ENCODE data around the gene MSANTD2. TPM values are rescaled to one million over a fixed set of nuclear protein-coding genes. Genes with fewer than 3 reads are reported as not detected.

The MSANTD2 gene
- total RNA-seq, 1 donor from 2014 or later = 22.8 TPM

DNA sequence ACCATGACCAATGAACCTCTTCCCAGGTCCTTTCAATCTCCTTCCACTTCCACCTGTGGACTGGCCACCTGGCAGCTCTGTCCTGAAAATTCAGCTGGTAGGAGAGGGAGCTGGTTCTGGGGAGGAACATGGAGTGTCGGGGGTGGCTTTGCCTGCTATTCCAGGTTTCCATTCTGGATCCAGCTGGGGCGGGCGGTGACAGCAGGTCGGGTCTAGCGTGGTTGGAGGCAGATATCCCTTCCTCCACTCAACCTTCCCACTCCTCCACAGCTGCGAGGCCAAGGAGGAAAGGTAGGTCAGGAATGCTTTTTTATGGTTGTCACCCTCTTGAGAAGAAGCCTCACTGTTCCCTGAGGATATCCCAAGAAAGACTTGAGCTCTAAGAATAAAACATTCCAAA, 57.2 kb downstream of the MSANTD2 start:
- TF ChIP-seq CTCF (IDR thresholded peaks at IDR 0.05; ENCODE audit: partially characterized antibody, unreplicated experiment) = no peak
- Mint-ChIP-seq H3K4me3 (ENCODE audit: unreplicated experiment) (no peak overlapping the region), H3K36me3 (ENCODE audit: unreplicated experiment) (no peaks in the 10 kb centered on the region), H3K27me3 (ENCODE audit: unreplicated experiment) (peaks cover 51% of the 10 kb centered on the region), H3K4me1 (ENCODE audit: low read depth, unreplicated experiment) (peaks cover 25% of the 10 kb centered on the region), H3K27ac (ENCODE audit: unreplicated experiment) (no peak overlapping the region), H3K9me3 (ENCODE audit: unreplicated experiment) (peaks cover 11% of the 10 kb centered on the region)
- DNase-seq = no peak

DNA sequence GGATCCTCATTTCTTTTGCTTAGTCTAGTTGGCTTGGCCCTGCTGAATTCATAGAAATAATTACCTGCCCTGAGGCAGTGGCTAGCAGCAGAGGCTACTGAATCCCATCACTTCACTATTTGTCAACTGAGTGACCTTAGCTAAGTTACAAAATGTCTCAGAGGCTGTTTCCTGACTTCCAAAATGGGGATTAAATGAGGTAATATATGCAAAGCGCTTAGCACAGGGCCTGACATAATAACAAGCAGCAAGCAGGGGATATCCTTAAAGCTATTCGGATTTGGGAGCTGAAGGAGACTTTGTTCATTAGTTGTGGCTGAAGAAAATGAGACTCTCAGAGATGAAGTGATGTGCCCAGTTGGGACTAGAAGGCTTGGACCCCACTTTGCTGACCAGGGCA, 57.7 kb downstream of the MSANTD2 start:
- peaks cover 11% of the 10 kb centered on the region for H3K9me3 Mint-ChIP-seq (ENCODE audit: unreplicated experiment)
- no peak for TF ChIP-seq CTCF (IDR thresholded peaks at IDR 0.05; ENCODE audit: partially characterized antibody, unreplicated experiment)
- no peak overlapping the region for H3K4me3 Mint-ChIP-seq (ENCODE audit: unreplicated experiment)
- H3K36me3 Mint-ChIP-seq (ENCODE audit: unreplicated experiment) = no peaks in the 10 kb centered on the region
- peaks cover 30% of the 10 kb centered on the region for H3K4me1 Mint-ChIP-seq (ENCODE audit: low read depth, unreplicated experiment)
- no peak overlapping the region for H3K27ac Mint-ChIP-seq (ENCODE audit: unreplicated experiment)
- DNase-seq = no peak
- peaks cover 46% of the 10 kb centered on the region for H3K27me3 Mint-ChIP-seq (ENCODE audit: unreplicated experiment)

DNA sequence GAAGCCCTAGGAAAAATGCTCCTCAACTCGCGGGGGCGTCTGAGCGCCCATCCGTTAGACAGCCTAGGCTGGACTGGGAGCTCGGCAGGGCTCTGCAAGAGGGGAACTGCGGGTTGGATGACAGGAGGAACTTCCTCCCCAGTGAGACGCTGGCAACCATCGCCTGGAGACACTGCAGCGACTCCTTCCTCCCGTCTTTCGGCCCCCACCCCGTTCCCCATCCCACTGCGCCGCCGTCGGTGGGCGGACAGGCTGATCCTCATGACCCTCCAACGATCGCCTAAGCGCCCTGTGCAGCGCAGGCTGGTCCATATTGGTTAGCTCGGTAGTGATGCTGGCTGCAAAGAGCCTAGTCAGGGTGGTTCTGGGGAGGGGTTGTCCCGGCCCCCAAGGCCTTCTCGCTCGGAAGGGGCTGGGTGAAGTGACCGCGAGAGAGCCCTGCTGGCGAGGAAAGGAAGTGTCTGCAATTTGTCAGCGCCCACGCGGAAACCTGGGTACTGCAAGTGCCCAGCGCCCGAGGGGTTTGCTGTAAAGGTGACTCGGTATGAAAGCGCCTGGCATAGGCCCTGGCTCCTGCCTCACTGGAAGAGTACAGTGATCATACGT, 59.8 kb downstream of the MSANTD2 start:
- DNase-seq = no peak
- peaks cover 16% of the 10 kb centered on the region for H3K9me3 Mint-ChIP-seq (ENCODE audit: unreplicated experiment)
- TF ChIP-seq CTCF (IDR thresholded peaks at IDR 0.05; ENCODE audit: partially characterized antibody, unreplicated experiment) = peak; percentile 74
- H3K27me3 Mint-ChIP-seq (ENCODE audit: unreplicated experiment) = peaks cover 38% of the 10 kb centered on the region
- peak overlapping the region; percentile 81 for H3K4me3 Mint-ChIP-seq (ENCODE audit: unreplicated experiment)
- H3K36me3 Mint-ChIP-seq (ENCODE audit: unreplicated experiment) = no peaks in the 10 kb centered on the region
- peaks cover 36% of the 10 kb centered on the region for H3K4me1 Mint-ChIP-seq (ENCODE audit: low read depth, unreplicated experiment)
- H3K27ac Mint-ChIP-seq (ENCODE audit: unreplicated experiment) = no peak overlapping the region

- Mint-ChIP-seq H3K27ac (ENCODE audit: unreplicated experiment) (peak within 1 kb of the TSS; percentile 85), H3K4me1 (ENCODE audit: low read depth, unreplicated experiment) (peaks cover 33% of the 10 kb centered on the region), H3K9me3 (ENCODE audit: unreplicated experiment) (peaks cover 16% of the 10 kb centered on the region), H3K27me3 (ENCODE audit: unreplicated experiment) (peaks cover 32% of the 10 kb centered on the region), H3K4me3 (ENCODE audit: unreplicated experiment) (peak within 1 kb of the TSS; percentile 89), H3K36me3 (ENCODE audit: unreplicated experiment) (no peaks in the 10 kb centered on the region)
- no peak for TF ChIP-seq CTCF (IDR thresholded peaks at IDR 0.05; ENCODE audit: partially characterized antibody, unreplicated experiment)
- DNase-seq = peak; percentile 97
Observed at GRCh38 chr11:124739479-124740276, 60.5 kb downstream of the MSANTD2 start, which contains the start of gene NRGN. NRGN (plus strand) TSS chr11:124739942; CDS start chr11:124740085, 143 bp downstream.

Measured in glutamatergic neuron (in vitro differentiated cells).